Esophagus squamous epithelium (tissue), 5 donors: ENCODE data around the gene HP. TPM values are rescaled to one million over a fixed set of nuclear protein-coding genes. Genes with fewer than 3 reads are reported as not detected.

Experiments
- DNase-seq: peaks from one replicate; lab custom pipeline; 2025; lab: John Stamatoyannopoulos, UW
- H3K27ac ChIP-seq, 4 donors: fragments of 200-600 bp; sonication (generic); one replicate each; pipeline ENCODE4 v1.5.1; 2016 to 2019; ENCODE audit warnings: mild to moderate bottlenecking in 1 of 4
- H3K27me3 ChIP-seq, 4 donors: fragments of 200-600 bp; sonication (generic); 1 replicate in 3 of 4; 2 replicates in 1 of 4; pipeline versions ENCODE4 v1.5.1 to v1.6.0; 2017 to 2021; ENCODE audit warnings: antibody characterized with exemption in 1 of 4
- H3K36me3 ChIP-seq, 3 donors: fragments of 200-600 bp; sonication (generic); one replicate each; pipeline ENCODE4 v1.5.1; 2016 to 2019
- H3K4me1 ChIP-seq, 3 donors: fragments of 200-600 bp; sonication (generic); one replicate each; pipeline ENCODE4 v1.5.1; 2017 to 2019
- H3K4me3 ChIP-seq, 4 donors: fragments of 200-600 bp; sonication (generic); 1 replicate in 3 of 4; 2 replicates in 1 of 4; pipeline ENCODE4 v1.5.1; 2016 to 2019; ENCODE audit warnings: mild to moderate bottlenecking in 2 of 4, moderate library complexity in 1 of 4
- H3K9me3 ChIP-seq, 3 donors: fragments of 200-600 bp; sonication (generic); one replicate each; pipeline ENCODE4 v1.5.1; 2016 to 2019
- POLR2A ChIP-seq, 4 donors: fragments of 450-650 bp; IDR thresholded peaks; one replicate each; pipeline ENCODE4 v1.6.1; 2017; ENCODE audit warnings: antibody characterized with exemption in 4 of 4, mild to moderate bottlenecking in 4 of 4, moderate library complexity in 3 of 4
- WGBS, 2 donors: methylation state at CpG; one replicate each; pipeline ENCODE4 v1.1.5; 2018; 5-methylcytosine and 5-hydroxymethylcytosine counted together
- intact Hi-C: fragments of 100-400 bp; cut with DNase I; formaldehyde crosslinking; loops from one replicate; pipeline ENCODE4 v1.15.0; 2022
- total RNA-seq, 4 donors: library from RNA; depleted of rRNA; stranded (reverse); fragments of >200 nt; gene quantifications; one replicate each; pipeline ENCODE4 v1.1.0, GENCODE V29; 2016
- TF ChIP-seq, protein P1 (sequence below), 6 experiments: fragments of 450-650 bp in 4 of 6; fragments of 200-600 bp in 2 of 6; sonication (generic) in 2 of 6; IDR thresholded peaks; one replicate each; pipeline ENCODE4 v1.5.1; 2016 to 2019; ENCODE audit warnings: antibody characterized with exemption in 6 of 6, mild to moderate bottlenecking in 4 of 6, moderate library complexity in 4 of 6
- donor health status: DM: yes; HTN: yes; CAD: no.

The HP gene
- total RNA-seq, 4 donors from 2014 or later, result 1.0 to 2.9 TPM; not detected in 2

GRCh38 chr16:72107371-72107770 lies 53.1 kb downstream of the HP start:
- Histone ChIP-seq H3K9me3 (no peaks in the 10 kb centered on the region), H3K36me3 (peaks cover 69 to 100% (median 96%) of the 10 kb centered on the region in 3 donors), H3K4me1 (no peaks in the 10 kb centered on the region), H3K27me3 (no peaks in the 10 kb centered on the region), H3K4me3 (no peak overlapping the region), H3K27ac (no peak overlapping the region)
- intact Hi-C loops, result no loop called here
- WGBS, 2 donors, result 83 to 90% methylated on average over 1 to 11 of the region's 17 CpGs
- no peak for DNase-seq
- TF ChIP-seq POLR2A (IDR thresholded peaks at IDR 0.05), result no peak
- TF ChIP-seq, protein P1, sequence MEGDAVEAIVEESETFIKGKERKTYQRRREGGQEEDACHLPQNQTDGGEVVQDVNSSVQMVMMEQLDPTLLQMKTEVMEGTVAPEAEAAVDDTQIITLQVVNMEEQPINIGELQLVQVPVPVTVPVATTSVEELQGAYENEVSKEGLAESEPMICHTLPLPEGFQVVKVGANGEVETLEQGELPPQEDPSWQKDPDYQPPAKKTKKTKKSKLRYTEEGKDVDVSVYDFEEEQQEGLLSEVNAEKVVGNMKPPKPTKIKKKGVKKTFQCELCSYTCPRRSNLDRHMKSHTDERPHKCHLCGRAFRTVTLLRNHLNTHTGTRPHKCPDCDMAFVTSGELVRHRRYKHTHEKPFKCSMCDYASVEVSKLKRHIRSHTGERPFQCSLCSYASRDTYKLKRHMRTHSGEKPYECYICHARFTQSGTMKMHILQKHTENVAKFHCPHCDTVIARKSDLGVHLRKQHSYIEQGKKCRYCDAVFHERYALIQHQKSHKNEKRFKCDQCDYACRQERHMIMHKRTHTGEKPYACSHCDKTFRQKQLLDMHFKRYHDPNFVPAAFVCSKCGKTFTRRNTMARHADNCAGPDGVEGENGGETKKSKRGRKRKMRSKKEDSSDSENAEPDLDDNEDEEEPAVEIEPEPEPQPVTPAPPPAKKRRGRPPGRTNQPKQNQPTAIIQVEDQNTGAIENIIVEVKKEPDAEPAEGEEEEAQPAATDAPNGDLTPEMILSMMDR (IDR thresholded peaks at IDR 0.05), result no peak

DNA sequence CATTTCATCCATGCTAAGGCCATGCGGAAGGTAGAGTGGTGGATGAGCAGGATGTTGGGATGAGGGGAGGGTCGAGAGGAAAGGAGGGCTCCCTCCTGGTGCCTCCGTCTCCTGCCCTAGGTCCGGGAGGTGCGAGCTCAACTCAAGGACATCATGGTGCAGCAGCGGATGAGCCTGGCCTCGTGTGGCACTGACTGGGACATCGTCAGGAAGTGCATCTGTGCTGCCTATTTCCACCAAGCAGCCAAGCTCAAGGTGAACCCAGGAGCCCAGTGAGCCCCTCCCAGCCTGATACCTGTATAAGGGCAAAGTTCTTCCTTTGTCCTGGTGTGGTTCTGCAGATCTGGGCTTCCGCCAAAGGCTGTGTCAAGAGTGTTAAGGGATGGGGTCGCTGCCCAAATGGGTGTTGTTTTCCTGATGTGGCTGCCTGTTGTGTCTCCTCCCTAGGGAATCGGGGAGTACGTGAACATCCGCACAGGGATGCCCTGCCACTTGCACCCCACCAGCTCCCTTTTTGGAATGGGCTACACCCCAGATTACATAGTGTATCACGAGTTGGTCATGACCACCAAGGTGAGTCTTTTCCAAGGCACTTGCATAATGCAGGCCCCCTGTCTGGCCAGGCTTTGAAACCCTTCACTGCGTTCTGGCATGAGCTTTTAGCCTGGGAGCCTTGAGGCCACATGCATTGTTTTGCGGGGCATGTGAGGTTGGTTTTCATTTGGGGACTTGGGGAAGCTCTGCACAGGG lies 54.2 kb downstream of the HP start:
- H3K36me3 ChIP-seq, result peaks cover 68 to 98% (median 87%) of the 10 kb centered on the region in 3 donors

DNA sequence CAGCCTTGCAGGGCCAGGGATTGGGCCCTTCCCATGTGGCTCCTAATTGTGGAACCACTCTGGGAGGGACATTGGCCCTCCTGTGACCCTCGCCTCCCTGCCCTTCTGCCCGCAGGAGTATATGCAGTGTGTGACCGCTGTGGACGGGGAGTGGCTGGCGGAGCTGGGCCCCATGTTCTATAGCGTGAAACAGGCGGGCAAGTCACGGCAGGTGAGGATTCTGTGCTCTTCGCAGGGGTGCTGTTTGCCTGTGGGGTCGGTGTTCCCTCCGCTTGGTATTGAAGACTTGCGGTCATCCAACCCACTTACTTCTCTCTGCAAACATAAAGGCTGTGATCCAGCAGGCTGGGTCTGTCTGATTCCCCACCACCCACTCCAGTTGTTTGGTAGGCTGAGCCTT lies 55.0 kb downstream of the HP start:
- peaks cover 60 to 92% (median 80%) of the 10 kb centered on the region in 3 donors for H3K36me3 ChIP-seq
- 87 to 91% methylated on average over 11 to 12 of the region's 12 CpGs for WGBS, 2 donors
- DNase-seq, result no peak

More for the DNA sequence above, 54.2 kb downstream of the HP start:
- Histone ChIP-seq H3K27me3 (no peaks in the 10 kb centered on the region), H3K4me3 (no peak overlapping the region), H3K27ac (no peak overlapping the region), H3K4me1 (peaks cover 0 to 8% (median 0%) of the 10 kb centered on the region in 3 donors), H3K9me3 (no peaks in the 10 kb centered on the region)
- TF ChIP-seq POLR2A (IDR thresholded peaks at IDR 0.05), result no peak
- TF ChIP-seq, protein P1 (IDR thresholded peaks at IDR 0.05), result no peak
- intact Hi-C loops, result no loop called here
- DNase-seq, result no peak
- 86 to 96% methylated on average over 9 to 13 of the region's 16 CpGs for WGBS, 2 donors

GRCh38 chr16:72109966-72110530 lies 55.7 kb downstream of the HP start:
- TF ChIP-seq, protein P1 (IDR thresholded peaks at IDR 0.05), result no peak
- TF ChIP-seq POLR2A (IDR thresholded peaks at IDR 0.05), result no peak
- peaks cover 0 to 9% (median 0%) of the 10 kb centered on the region in 3 donors for H3K4me1 ChIP-seq
- H3K9me3 ChIP-seq, result no peaks in the 10 kb centered on the region
- no peak overlapping the region for H3K27ac ChIP-seq
- WGBS, 2 donors, result 92 to 95% methylated on average over 11 to 12 of the region's 12 CpGs
- DNase-seq, result no peak
- H3K36me3 ChIP-seq, result peaks cover 54 to 84% (median 72%) of the 10 kb centered on the region in 3 donors
- H3K4me3 ChIP-seq, result no peak overlapping the region
- no peaks in the 10 kb centered on the region for H3K27me3 ChIP-seq
- intact Hi-C loops, result no loop called here

More for the DNA sequence above, 55.0 kb downstream of the HP start:
- peaks cover 0 to 9% (median 0%) of the 10 kb centered on the region in 3 donors for H3K4me1 ChIP-seq
- intact Hi-C loops, result no loop called here
- TF ChIP-seq, protein P1 (IDR thresholded peaks at IDR 0.05), result no peak
- H3K27ac ChIP-seq, result no peak overlapping the region
- H3K4me3 ChIP-seq, result no peak overlapping the region
- H3K27me3 ChIP-seq, result no peaks in the 10 kb centered on the region
- H3K9me3 ChIP-seq, result no peaks in the 10 kb centered on the region

Other genes with a start within 250 kb of the HP start
- 10 to 100 TPM; 51.7 to 90.1 (median 68.6) TPM for gene AP1G1, start 245.7 kb upstream of the HP start, total RNA-seq
- gene ATXN1L, start 208.5 kb upstream of the HP start, total RNA-seq, result 10 to 100 TPM in 3 of 4 donors, 1 to 10 TPM in 1; 8.9 to 23.8 (median 15.6) TPM
- 1 to 10 TPM; 2.5 to 8.2 (median 4.0) TPM for gene ZNF821, start 170.3 kb upstream of the HP start, total RNA-seq
- gene IST1, start 159.0 kb upstream of the HP start, total RNA-seq, result 100 to 1,000 TPM; 115 to 172 (median 153) TPM
- under 1 TPM in 3 of 4 donors, not detected in 1; 0.09 to 0.29 (median 0.19) TPM for gene PKD1L3, start 54.1 kb upstream of the HP start, total RNA-seq
- gene DHODH, start 45.8 kb upstream of the HP start, total RNA-seq, result 1 to 10 TPM; 4.3 to 9.0 (median 7.9) TPM
- not detected for gene HPR, start 8.7 kb downstream of the HP start, total RNA-seq
- 10 to 100 TPM in 1 of 4 donors, 1 to 10 TPM in 3; 5.0 to 11.0 (median 8.5) TPM for gene TXNL4B, start 39.1 kb downstream of the HP start, total RNA-seq
- 10 to 100 TPM; 27.6 to 54.4 (median 43.4) TPM for gene DHX38, start 39.3 kb downstream of the HP start, total RNA-seq
- 1 to 10 TPM; 1.1 to 2.0 (median 1.4) TPM for gene PMFBP1, start 117.7 kb downstream of the HP start, total RNA-seq